Activated T-cell treated with anti-CD3 and anti-CD28 coated beads, Interleukin-2, amount 50 U/mL, for 48 hours (primary cell): ENCODE measurements around the gene GRID1.

ENCODE experiments used
- DNase-seq, 2 experiments: peaks; one replicate each; pipeline ENCODE4 v3.0.0-alpha.2; 2020

The GRID1 gene

DNA sequence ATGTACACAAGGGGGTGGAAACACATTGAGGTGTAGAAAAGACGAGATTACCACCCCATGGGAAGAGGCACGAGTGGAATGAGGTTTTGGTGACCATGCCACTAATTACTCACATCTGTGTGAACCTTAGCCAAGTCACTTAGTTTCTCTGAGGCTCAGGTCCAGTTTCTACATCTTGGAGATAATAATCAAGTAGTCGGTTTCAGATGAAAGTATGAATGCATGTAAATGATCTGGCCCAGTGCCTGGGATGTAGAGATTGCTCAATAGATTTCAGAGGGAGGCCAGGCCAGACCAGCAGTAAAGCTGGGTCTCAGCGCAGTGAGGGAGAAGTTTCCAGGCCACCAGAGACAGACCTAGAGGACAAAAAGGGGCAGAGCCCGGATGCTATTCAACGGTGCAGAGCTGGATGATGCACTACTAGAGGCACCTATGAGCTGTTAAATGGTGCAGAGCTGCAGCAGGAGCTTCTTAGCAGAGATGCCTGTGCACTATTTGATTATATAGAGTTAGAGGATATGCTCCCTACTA is 725.1 kb downstream of the GRID1 start:
- no peak for DNase-seq

DNA sequence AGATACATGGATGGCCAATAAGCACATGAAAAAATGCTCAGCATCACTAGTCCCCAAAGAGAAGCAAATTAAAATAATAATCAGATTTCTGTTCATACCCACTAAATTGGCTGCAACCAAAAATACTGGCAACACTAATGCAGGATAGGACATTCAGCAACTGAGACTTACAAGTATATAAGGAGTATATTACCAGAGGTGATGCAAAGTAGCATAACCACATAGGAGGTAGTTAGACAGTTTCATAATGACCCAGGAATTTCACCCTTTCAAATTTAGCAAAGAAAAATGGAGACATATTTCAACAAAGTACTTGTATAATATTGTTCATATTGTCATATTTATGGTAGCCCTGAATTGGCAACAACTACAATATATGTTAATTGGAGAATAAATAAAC is 727.8 kb downstream of the GRID1 start:
- no peak for DNase-seq

- no peak for DNase-seq
Measured at GRCh38 chr10:85635650-85636049, 730.9 kb downstream of the GRID1 start.

DNA sequence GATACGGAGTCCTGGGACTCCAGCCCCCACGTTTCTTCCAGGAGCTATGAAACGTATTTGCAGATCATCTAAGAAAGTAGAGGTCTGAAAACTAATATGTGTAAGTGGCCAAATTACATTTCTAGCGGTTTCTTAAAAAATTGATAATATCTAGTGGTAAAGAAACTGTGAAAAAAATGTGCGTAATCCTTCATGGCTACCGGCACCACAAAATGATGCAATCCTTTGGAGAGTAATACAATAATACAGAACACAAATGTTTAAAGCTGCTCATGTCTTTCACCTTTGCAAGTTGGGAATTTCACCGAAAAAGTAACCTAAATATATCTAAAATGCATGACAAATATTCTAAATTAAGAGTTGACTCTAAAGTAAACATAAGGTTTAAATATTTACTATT is 742.1 kb downstream of the GRID1 start:
- no peak for DNase-seq

GRCh38 chr10:85623758-85624157 is 742.8 kb downstream of the GRID1 start:
- no peak for DNase-seq

- no peak for DNase-seq
Measured at GRCh38 chr10:85623342-85623741, 743.3 kb downstream of the GRID1 start.

- DNase-seq: no peak
Measured at GRCh38 chr10:85622425-85622824, 744.2 kb downstream of the GRID1 start.

DNA sequence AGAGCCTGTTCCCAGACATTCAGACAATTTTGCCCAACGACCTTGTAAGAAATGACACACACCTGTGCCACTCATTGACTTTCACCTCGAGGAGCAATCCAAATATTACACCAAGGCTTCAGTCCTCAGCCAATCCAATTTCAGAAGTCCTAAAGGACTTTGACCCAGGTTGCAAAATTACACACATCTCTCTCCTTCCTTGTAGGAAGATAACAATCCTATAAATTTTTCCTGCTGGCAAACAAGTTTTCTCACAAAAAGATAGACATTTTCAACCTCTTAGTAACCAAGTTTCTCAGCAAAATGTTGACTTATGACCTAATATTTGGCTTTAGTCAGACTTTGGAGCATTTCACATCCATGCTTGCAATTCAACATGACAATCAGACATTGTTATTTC is 745.0 kb downstream of the GRID1 start:
- DNase-seq: no peak

DNA sequence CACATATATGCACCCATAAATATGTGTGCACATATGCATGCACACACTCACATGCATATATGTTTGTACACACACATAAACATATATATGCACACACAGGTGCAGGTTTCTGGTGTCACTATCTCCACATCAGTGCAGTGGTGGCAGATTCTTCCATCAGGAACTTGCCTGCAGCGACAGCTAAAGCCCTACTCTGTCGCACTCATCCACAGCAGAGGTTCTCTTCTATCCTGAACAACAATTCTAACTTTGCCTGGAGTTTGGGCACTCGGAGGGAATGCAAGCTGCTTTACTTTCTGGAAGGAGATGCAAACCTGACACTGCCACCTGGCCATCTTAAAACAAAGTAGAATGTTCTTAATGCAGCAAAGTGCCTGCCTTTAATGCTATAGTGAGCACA is 745.8 kb downstream of the GRID1 start:
- DNase-seq: no peak

GRCh38 chr10:85619832-85620231 is 746.8 kb downstream of the GRID1 start:
- no peak for DNase-seq

DNA sequence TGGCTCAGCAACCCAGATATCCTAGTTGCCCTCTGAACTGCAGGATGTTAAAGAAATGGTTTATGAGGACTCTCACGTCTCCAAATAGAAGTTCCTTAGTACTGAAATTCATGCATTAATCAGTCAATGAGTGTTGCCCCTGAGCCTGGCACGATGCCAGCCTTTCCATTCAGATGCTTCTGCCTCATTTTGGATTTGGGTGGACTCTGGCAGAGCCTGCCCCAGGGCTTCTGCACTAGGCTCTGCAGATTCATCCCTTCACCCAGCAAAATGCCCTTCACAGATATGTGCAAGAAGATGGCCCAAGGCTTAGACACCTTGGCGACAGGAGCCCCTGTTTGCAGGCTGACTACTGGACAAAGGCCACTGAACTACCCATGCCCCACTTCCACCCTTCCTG is 747.8 kb downstream of the GRID1 start:
- no peak for DNase-seq

DNA sequence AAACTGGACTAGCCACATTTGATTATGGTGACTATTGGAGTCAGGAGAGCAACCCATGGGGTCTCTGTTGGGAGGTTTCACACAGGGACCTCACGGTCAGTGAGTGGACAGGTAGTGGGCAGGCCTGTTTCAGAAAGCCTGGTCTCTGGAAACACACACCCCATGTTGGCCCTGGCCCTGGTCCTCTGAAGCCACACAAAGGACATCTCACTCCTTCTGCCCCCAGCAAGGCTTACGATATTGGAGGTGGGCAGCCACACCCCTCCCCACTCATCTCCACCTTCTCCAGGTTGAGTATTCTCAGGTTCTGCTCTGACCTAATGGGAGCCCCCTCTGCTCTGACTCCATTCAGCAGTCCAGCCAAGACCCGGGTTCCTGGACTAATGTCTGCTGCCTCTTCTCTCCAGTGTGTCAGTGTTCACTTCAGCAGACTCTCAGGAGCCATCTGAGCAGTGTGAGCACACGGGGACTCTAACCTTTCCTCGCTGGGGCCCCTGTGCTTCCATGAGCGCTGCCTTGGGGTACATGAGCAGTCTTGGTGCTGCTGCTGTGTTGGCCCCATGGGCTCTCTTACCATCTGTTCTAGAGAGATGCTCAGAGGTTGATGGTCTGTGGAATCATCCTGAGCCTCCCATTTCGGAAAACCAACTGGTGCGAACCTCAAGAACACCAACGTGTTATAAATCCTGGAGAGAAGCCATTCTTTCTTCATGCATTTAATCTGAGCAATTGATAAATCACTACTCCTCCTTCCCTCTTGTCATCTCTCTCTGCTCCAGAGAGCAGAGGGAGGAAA is 748.6 kb downstream of the GRID1 start:
- DNase-seq: no peak

DNA sequence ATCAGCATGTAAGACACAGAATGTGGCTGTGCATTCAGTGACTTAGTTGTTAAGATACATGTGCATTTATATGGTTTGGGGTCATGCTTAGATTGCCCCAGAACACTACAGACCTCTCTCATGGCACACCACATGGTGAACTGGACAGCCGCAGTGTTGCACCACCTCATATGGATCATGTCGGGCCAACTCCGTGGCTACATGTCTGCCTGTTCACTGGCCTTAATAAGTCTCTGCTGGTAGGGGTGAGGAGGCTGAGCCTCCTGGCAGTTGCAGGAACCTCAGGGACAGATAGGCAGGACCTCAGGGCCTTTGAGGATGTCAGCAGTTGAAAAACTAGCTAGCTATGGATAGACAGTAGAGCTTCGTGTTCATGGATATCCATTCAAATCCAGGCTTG is 751.0 kb downstream of the GRID1 start:
- no peak for DNase-seq

GRCh38 chr10:85614981-85615380 is 751.6 kb downstream of the GRID1 start:
- no peak for DNase-seq

DNA sequence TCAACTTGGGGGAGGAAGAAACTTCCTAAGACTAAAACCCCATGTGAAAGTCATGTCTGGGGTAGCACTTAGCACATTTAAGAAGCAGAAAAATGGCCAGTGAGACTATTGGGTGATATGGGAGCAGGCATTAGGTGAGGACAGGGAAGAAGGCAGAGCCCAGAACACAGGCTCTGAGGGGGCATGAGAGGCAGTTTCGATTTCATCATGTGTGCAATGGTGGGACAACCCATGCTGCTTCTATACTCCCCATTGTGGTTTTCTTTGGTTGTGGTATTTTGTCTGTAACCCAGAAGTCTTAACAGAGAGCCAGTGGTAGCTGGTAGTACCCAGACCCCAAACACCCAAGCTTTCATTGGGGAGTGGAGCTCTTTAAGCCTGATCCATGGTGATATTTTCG is 752.0 kb downstream of the GRID1 start:
- DNase-seq: no peak

DNA sequence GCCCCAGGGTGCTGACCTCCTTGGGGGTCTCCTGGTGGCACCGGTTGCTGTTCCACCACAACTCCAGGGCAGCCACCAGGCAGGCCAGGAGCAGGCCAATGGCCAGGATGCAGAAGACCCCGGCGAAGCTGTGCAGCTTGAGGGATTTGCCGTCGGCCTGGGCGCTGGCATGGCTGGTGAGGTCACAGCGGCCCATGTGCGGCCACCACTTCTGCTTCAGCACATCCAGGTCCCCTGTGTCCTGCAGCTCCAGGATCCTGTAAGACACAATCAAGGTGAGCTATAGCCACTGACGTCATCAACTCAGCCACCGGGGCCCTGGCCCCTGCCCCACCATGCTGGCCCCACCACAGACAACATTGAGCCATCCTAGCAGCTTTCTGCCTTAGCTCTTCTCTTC is 753.2 kb downstream of the GRID1 start:
- no peak for DNase-seq

DNA sequence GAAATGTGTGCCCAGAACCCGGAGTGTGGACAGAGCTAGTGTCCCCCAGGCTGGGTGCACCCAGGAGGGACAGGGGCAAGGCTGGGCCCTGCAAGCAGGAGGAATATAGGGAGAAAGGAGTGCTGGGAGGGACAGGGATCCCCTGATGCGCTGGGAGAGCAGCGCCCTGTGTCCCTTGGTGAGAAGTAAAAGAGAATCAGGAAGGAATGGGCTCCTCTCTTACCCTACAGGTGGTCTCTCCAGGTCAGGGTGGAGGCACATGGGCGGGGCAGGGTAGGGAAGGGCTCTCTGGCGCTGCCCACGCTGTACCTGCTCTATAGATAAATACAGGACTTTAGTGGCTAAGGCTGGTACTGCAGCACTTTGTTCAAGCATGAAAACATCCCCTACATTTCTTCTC is 753.8 kb downstream of the GRID1 start:
- peak in 1 of 2 experiments; percentile 19 for DNase-seq

DNA sequence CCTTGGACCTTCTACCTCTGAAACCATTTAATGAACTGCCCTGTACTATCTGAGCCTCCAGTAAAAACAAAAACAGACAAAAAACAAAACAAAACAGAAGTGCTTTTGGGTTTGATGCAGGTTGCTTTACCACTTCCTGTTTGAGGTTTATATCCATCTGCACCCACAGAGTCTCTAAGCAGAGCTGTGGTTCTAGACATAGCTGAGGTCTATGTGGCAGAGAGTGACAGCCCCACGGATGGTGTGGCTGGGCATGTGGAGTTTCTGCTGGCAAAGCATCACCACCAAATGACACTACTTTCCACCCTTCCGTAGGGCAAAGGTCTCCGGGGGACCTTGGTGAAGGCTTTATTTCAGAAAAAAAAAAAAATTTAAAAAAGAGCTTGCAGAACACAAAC is 754.2 kb downstream of the GRID1 start:
- DNase-seq: peak in 1 of 2 experiments; percentile 35

DNA sequence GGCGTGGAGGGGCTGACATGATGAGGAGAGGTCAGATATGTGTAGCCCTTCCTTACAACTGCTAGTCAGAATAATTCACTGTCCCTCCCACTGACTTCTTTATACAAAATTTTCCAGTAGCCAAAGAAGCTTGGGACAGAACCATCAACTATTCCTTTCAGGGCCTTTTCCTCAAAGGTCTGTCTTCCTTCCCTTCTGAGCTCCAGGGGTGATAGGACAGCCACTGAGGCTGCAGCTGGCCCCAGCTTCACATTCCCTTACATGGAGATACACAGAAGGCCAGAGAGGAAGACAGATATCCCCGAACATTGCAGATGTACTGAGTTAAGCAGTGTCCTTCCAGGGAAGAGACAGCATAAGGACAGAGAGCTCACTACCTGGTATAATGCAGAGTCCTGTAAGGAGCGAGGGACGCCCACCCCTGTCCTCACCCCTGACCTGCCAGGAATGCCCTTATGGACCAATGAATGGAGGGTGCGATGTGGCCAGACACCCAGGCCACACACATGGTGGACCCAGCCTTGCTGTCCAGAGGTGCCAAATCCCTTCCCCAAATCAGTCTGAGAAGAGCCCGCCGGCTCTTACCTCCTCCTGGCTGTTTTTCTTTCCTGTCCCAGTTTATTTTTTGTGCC is 754.7 kb downstream of the GRID1 start:
- peak in 1 of 2 experiments; percentile 13 for DNase-seq

- no peak for DNase-seq
Measured at GRCh38 chr10:85611093-85611740, 755.4 kb downstream of the GRID1 start.

DNA sequence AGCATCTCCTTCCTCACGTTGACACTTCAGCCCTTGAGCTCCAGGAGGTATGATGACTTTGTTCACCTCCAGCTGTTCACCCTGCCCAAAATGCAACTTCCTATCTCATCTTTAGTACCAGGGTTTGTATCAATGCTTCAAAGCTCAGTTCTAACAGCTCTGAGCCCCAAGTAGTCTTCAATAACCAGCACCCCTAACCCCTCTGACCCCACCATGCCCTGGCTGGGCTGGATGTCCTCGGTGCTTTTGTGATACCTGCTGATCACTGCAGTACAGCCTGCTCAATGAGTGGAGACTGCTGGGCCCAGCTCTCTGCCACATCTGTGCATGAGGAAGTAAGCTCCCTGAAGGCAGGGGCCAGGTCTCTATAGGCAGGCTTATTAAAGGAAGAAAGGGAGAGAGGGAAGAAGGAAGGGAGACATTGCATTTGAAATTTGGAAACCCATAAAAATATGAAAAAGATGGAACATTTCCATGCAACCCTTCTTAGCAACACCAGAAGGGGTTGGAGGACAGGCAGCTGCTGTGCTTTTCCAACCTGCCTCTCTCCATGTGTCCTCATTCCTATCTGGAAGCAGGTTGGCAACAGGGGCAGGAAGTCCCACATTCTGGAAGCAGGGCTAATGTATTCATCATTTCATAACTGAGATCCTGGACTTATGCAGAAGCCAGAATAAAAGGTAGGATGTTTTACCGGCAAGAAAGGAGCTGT is 756.1 kb downstream of the GRID1 start:
- peak in 1 of 2 experiments; percentile 10 for DNase-seq

GRCh38 chr10:85609509-85609908 is 757.1 kb downstream of the GRID1 start:
- DNase-seq: no peak

DNA sequence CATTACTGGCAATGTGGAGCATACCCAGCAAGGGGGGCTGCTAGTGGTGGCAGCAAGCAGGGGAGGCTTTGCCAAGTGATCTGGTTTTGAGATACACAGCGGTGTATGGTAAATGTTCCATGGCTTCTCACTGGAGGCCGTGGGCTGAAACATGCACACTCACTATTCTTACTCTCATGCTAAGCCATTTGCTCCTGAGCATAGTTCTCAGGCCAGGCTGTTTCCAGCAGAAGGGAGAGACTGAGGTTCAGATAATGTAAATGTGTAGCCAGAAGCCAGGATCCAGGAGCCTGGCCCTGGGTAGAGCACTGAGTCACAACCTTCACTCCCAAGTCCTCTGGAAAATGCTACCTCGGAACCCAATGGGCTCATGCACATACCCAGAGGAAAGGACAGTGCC is 757.9 kb downstream of the GRID1 start:
- no peak for DNase-seq
